ENCODE results near the gene CACNA1B. TPM values are rescaled to one million over a fixed set of nuclear protein-coding genes. Genes with fewer than 3 reads are reported as not detected.

The CACNA1B gene
- total and polyA plus RNA-seq, 9 donors, result 0.01 to 3.8 (median 0.16) TPM; not detected in 1

- WGBS, 3 donors, result 50 to 61% (median 51%) methylated on average over 8 of the region's 8 CpGs
- intact Hi-C loops (cut with DNase I), result no loop called here
Observed at GRCh38 chr9:138099803-138100598, 222.4 kb downstream of the CACNA1B start.

GRCh38 chr9:138100711-138101350, 223.2 kb downstream of the CACNA1B start:
- H3K27me3 ChIP-seq, result no peaks in the 10 kb centered on the region
- TF ChIP-seq EP300 (IDR thresholded peaks at IDR 0.05) (no peak), CTCF (IDR thresholded peaks at IDR 0.05) (no peak), POLR2A (IDR thresholded peaks at IDR 0.05) (no peak)
- no peaks in the 10 kb centered on the region for H3K4me1 ChIP-seq (ENCODE audit: insufficient read depth)
- 76 to 81% (median 80%) methylated on average over 30 of the region's 30 CpGs for WGBS, 3 donors
- H3K9me3 ChIP-seq, result no peaks in the 10 kb centered on the region
- DNase-seq, result no peak
- H3K4me3 ChIP-seq, result no peak overlapping the region
- intact Hi-C loops (cut with DNase I), result no loop called here
- H3K27ac ChIP-seq, result no peak overlapping the region
- H3K36me3 ChIP-seq, result no peaks in the 10 kb centered on the region

More at GRCh38 chr9:138099803-138100598, 222.4 kb downstream of the CACNA1B start:
- Histone ChIP-seq H3K36me3 (no peaks in the 10 kb centered on the region), H3K4me1 (ENCODE audit: insufficient read depth) (no peaks in the 10 kb centered on the region), H3K27ac (no peak overlapping the region), H3K27me3 (no peaks in the 10 kb centered on the region), H3K9me3 (no peaks in the 10 kb centered on the region), H3K4me3 (no peak overlapping the region)
- no peak for TF ChIP-seq EP300 (IDR thresholded peaks at IDR 0.05)
- no peak for TF ChIP-seq CTCF (IDR thresholded peaks at IDR 0.05)
- no peak for TF ChIP-seq POLR2A (IDR thresholded peaks at IDR 0.05)
- no peak for DNase-seq

GRCh38 chr9:138101444-138102234, 224.1 kb downstream of the CACNA1B start:
- no peak overlapping the region for H3K4me3 ChIP-seq
- H3K27me3 ChIP-seq, result no peaks in the 10 kb centered on the region
- DNase-seq, result no peak
- no peak for TF ChIP-seq CTCF (IDR thresholded peaks at IDR 0.05)
- H3K9me3 ChIP-seq, result no peaks in the 10 kb centered on the region
- no peaks in the 10 kb centered on the region for H3K36me3 ChIP-seq
- intact Hi-C loops (cut with DNase I), result no loop called here
- 83 to 89% (median 87%) methylated on average over 14 to 16 of the region's 16 CpGs for WGBS, 3 donors
- H3K27ac ChIP-seq, result no peak overlapping the region
- H3K4me1 ChIP-seq (ENCODE audit: insufficient read depth), result no peaks in the 10 kb centered on the region

GRCh38 chr9:138102246-138103051, 224.9 kb downstream of the CACNA1B start:
- Histone ChIP-seq H3K27ac (no peak overlapping the region), H3K27me3 (no peaks in the 10 kb centered on the region), H3K4me3 (no peak overlapping the region), H3K9me3 (no peaks in the 10 kb centered on the region), H3K4me1 (ENCODE audit: insufficient read depth) (no peaks in the 10 kb centered on the region), H3K36me3 (no peaks in the 10 kb centered on the region)
- 66 to 70% (median 67%) methylated on average over 23 of the region's 23 CpGs for WGBS, 3 donors
- TF ChIP-seq POLR2A (IDR thresholded peaks at IDR 0.05), result no peak
- no peak for TF ChIP-seq EP300 (IDR thresholded peaks at IDR 0.05)
- TF ChIP-seq CTCF (IDR thresholded peaks at IDR 0.05), result no peak
- intact Hi-C loops (cut with DNase I), result no loop called here
- DNase-seq, result no peak
